Activated naive CD8-positive, alpha-beta T cell treated with anti-CD3 and anti-CD28 coated beads, Interleukin-2, amount 50 U/mL, for 24 hours (primary cell): ENCODE data around the gene MAT2A.
"Not testable (repeated sequence)": the region's sequence is repeated elsewhere in the genome, so short reads cannot be mapped to it uniquely, and the experiment has no call there.

Experiments
- ATAC-seq: fragments of 150-1000 bp; cut with Tn5 transposase; one replicate; pipeline ENCODE4 v1.10.0; 2021
- DNase-seq: peaks from one replicate; pipeline ENCODE4 v3.0.0; 2021
- H3K27ac Mint-ChIP-seq: one replicate; pipeline ENCODE4 v1.8.0; 2021; ENCODE audit warnings: mild to moderate bottlenecking, mixed read lengths
- H3K27me3 Mint-ChIP-seq: one replicate; pipeline ENCODE4 v1.8.0; 2021; ENCODE audit warnings: mixed read lengths
- H3K36me3 Mint-ChIP-seq: one replicate; pipeline ENCODE4 v1.8.0; 2021; ENCODE audit warnings: low read depth, mixed read lengths
- H3K4me1 Mint-ChIP-seq: one replicate; pipeline ENCODE4 v1.8.0; 2021; ENCODE audit warnings: mixed read lengths
- H3K4me3 Mint-ChIP-seq: one replicate; pipeline ENCODE4 v1.8.0; 2021; ENCODE audit warnings: mild to moderate bottlenecking, moderate library complexity, mixed read lengths
- H3K9me3 Mint-ChIP-seq: one replicate; pipeline ENCODE4 v1.8.0; 2021; ENCODE audit warnings: mixed read lengths

MAT2A gene

GRCh38 chr2:85549095-85549494 lies 10.1 kb downstream of the MAT2A start:
- ATAC-seq: no peak
- Mint-ChIP-seq H3K36me3 (peaks cover 34% of the 10 kb centered on the region), H3K27me3 (no peaks in the 10 kb centered on the region), H3K9me3 (no peaks in the 10 kb centered on the region), H3K4me1 (peaks cover 3% of the 10 kb centered on the region), H3K4me3 (no peak overlapping the region), H3K27ac (no peak overlapping the region)
- DNase-seq: no peak

GRCh38 chr2:85549826-85550225 lies 10.9 kb downstream of the MAT2A start:
- Mint-ChIP-seq H3K36me3 (peaks cover 31% of the 10 kb centered on the region), H3K9me3 (no peaks in the 10 kb centered on the region), H3K27me3 (no peaks in the 10 kb centered on the region), H3K4me1 (no peaks in the 10 kb centered on the region), H3K4me3 (no peak overlapping the region), H3K27ac (no peak overlapping the region)
- DNase-seq (no peak), ATAC-seq (no peak)

- H3K36me3 Mint-ChIP-seq: peaks cover 30% of the 10 kb centered on the region
- no peak overlapping the region for H3K27ac Mint-ChIP-seq
- H3K4me1 Mint-ChIP-seq: no peaks in the 10 kb centered on the region
- H3K9me3 Mint-ChIP-seq: no peaks in the 10 kb centered on the region
- DNase-seq (no peak), ATAC-seq (no peak)
- H3K4me3 Mint-ChIP-seq: no peak overlapping the region
- H3K27me3 Mint-ChIP-seq: no peaks in the 10 kb centered on the region
These were observed 11.5 kb downstream of the MAT2A start for GRCh38 chr2:85550486-85550885.

GRCh38 chr2:85551698-85552678 lies 13.0 kb downstream of the MAT2A start:
- ATAC-seq (peak; percentile 70), DNase-seq (peak; percentile 85)
- Mint-ChIP-seq H3K4me1 (peaks cover 1% of the 10 kb centered on the region), H3K4me3 (no peak overlapping the region), H3K27me3 (no peaks in the 10 kb centered on the region), H3K36me3 (peaks cover 27% of the 10 kb centered on the region), H3K9me3 (no peaks in the 10 kb centered on the region), H3K27ac (no peak overlapping the region)

GRCh38 chr2:85553184-85553583 lies 14.2 kb downstream of the MAT2A start:
- peaks cover 30% of the 10 kb centered on the region for H3K36me3 Mint-ChIP-seq
- peaks cover 7% of the 10 kb centered on the region for H3K4me1 Mint-ChIP-seq
- ATAC-seq (no peak), DNase-seq (no peak)
- no peak overlapping the region for H3K27ac Mint-ChIP-seq
- no peaks in the 10 kb centered on the region for H3K27me3 Mint-ChIP-seq
- no peak overlapping the region for H3K4me3 Mint-ChIP-seq
- no peaks in the 10 kb centered on the region for H3K9me3 Mint-ChIP-seq

GRCh38 chr2:85554980-85555612 lies 16.1 kb downstream of the MAT2A start:
- no peak for ATAC-seq
- Mint-ChIP-seq H3K4me3 (no peak overlapping the region), H3K27ac (no peak overlapping the region), H3K27me3 (no peaks in the 10 kb centered on the region), H3K36me3 (peaks cover 32% of the 10 kb centered on the region), H3K9me3 (no peaks in the 10 kb centered on the region), H3K4me1 (peaks cover 20% of the 10 kb centered on the region)
- DNase-seq: no peak

- DNase-seq: no peak
- H3K4me1 Mint-ChIP-seq: peaks cover 34% of the 10 kb centered on the region
- no peak overlapping the region for H3K27ac Mint-ChIP-seq
- no peak overlapping the region for H3K4me3 Mint-ChIP-seq
- peaks cover 25% of the 10 kb centered on the region for H3K36me3 Mint-ChIP-seq
- H3K27me3 Mint-ChIP-seq: no peaks in the 10 kb centered on the region
- no peak for ATAC-seq
- H3K9me3 Mint-ChIP-seq: no peaks in the 10 kb centered on the region
These were observed 18.2 kb downstream of the MAT2A start for GRCh38 chr2:85557130-85557529.

- peak overlapping the region; percentile 51 for H3K27ac Mint-ChIP-seq
- DNase-seq (no peak), ATAC-seq (no peak)
- H3K27me3 Mint-ChIP-seq: no peaks in the 10 kb centered on the region
- peaks cover 18% of the 10 kb centered on the region for H3K36me3 Mint-ChIP-seq
- H3K4me1 Mint-ChIP-seq: peaks cover 38% of the 10 kb centered on the region
- H3K9me3 Mint-ChIP-seq: no peaks in the 10 kb centered on the region
- H3K4me3 Mint-ChIP-seq: no peak overlapping the region
These were observed 19.2 kb downstream of the MAT2A start for GRCh38 chr2:85558160-85558559.

GRCh38 chr2:85560403-85560726 lies 21.4 kb downstream of the MAT2A start:
- peak overlapping the region; percentile 94 for H3K4me3 Mint-ChIP-seq
- H3K27ac Mint-ChIP-seq: peak overlapping the region; percentile 94
- H3K27me3 Mint-ChIP-seq, DNase-seq, ATAC-seq, H3K9me3 Mint-ChIP-seq: not testable (repeated sequence)
- H3K4me1 Mint-ChIP-seq: peaks cover 45% of the 10 kb centered on the region
- peaks cover 11% of the 10 kb centered on the region for H3K36me3 Mint-ChIP-seq

GRCh38 chr2:85560812-85561279 lies 21.9 kb downstream of the MAT2A start:
- Mint-ChIP-seq H3K36me3 (peaks cover 8% of the 10 kb centered on the region), H3K4me3 (peak overlapping the region; percentile 94), H3K27ac (peak overlapping the region; percentile 94), H3K27me3 (no peaks in the 10 kb centered on the region), H3K9me3 (no peaks in the 10 kb centered on the region), H3K4me1 (peaks cover 44% of the 10 kb centered on the region)
- ATAC-seq (peak; percentile 7), DNase-seq (peak; percentile 42)

- peak within 1 kb of the TSS; percentile 94 for H3K27ac Mint-ChIP-seq
- peaks cover 43% of the 10 kb centered on the region for H3K4me1 Mint-ChIP-seq
- DNase-seq (peak; percentile 97), ATAC-seq (peak; percentile 96)
- H3K9me3 Mint-ChIP-seq: no peaks in the 10 kb centered on the region
- H3K27me3 Mint-ChIP-seq: no peaks in the 10 kb centered on the region
- peaks cover 7% of the 10 kb centered on the region for H3K36me3 Mint-ChIP-seq
- H3K4me3 Mint-ChIP-seq: peak within 1 kb of the TSS; percentile 94
These were observed 22.6 kb downstream of the MAT2A start, which contains the start of gene GGCX for GRCh38 chr2:85561280-85562212. Gene GGCX, minus strand, starts transcription at chr2:85561493. Its CDS starts 65 bp downstream, at chr2:85561428.

- Mint-ChIP-seq H3K27me3 (no peaks in the 10 kb centered on the region), H3K27ac (no peak overlapping the region), H3K4me1 (peaks cover 30% of the 10 kb centered on the region), H3K9me3 (no peaks in the 10 kb centered on the region), H3K36me3 (no peaks in the 10 kb centered on the region), H3K4me3 (no peak overlapping the region)
- DNase-seq: no peak
- no peak for ATAC-seq
These were observed 25.2 kb downstream of the MAT2A start for GRCh38 chr2:85564144-85564563.

GRCh38 chr2:85566265-85566664 lies 27.3 kb downstream of the MAT2A start:
- H3K4me3 Mint-ChIP-seq: no peak overlapping the region
- peaks cover 15% of the 10 kb centered on the region for H3K4me1 Mint-ChIP-seq
- DNase-seq (no peak), ATAC-seq (no peak)
- no peaks in the 10 kb centered on the region for H3K36me3 Mint-ChIP-seq
- no peaks in the 10 kb centered on the region for H3K27me3 Mint-ChIP-seq
- no peaks in the 10 kb centered on the region for H3K9me3 Mint-ChIP-seq
- no peak overlapping the region for H3K27ac Mint-ChIP-seq

- Mint-ChIP-seq H3K9me3 (no peaks in the 10 kb centered on the region), H3K4me1 (peaks cover 20% of the 10 kb centered on the region), H3K36me3 (peaks cover 2% of the 10 kb centered on the region), H3K4me3 (no peak overlapping the region), H3K27me3 (no peaks in the 10 kb centered on the region), H3K27ac (no peak overlapping the region)
- ATAC-seq (no peak), DNase-seq (no peak)
These were observed 36.8 kb downstream of the MAT2A start for GRCh38 chr2:85575739-85576138.
